ENCODE data around the gene GNE.

GRCh38 chr9:36290996-36291395 is 32.7 kb upstream of the GNE start:
- TF ChIP-seq CTCF (IDR thresholded peaks at IDR 0.05; ENCODE audit: low read length) (no peak), EZH2 (IDR thresholded peaks at IDR 0.05; ENCODE audit: borderline replicate concordance, low read length) (no peak)

Measured in OCI-LY1 (cell line).